K562 (cell line): ENCODE results near the gene SOCS6.

Experiments
- CHD4 ChIP-seq: fragments of 200-600 bp; sonication (generic); IDR thresholded peaks from 3 replicates; pipeline ENCODE4 v1.6.1; 2012; ENCODE audit warnings: low read depth, mild to moderate bottlenecking, mixed read lengths, low read length, inconsistent platforms; ENCODE audit not compliant: insufficient read depth, insufficient replicate concordance, poor library complexity, severe bottlenecking
- HCFC1 ChIP-seq: IDR thresholded peaks from 2 replicates; pipeline ENCODE4 v1.6.1; 2012; ENCODE audit warnings: low read depth, low read length, improper control_type of control experiment
- RBM17 ChIP-seq: fragments of 200-400 bp; formaldehyde crosslinking; IDR thresholded peaks from 2 replicates; pipeline ENCODE4 v1.6.1; 2017; ENCODE audit warnings: low read depth, mild to moderate bottlenecking, low read length, borderline replicate concordance
- RCOR1 ChIP-seq, 2 experiments: IDR thresholded peaks; 2 replicates each; pipeline ENCODE4 v1.6.1; 2012; ENCODE audit warnings: low read depth in 2 of 2, low read length in 2 of 2, borderline replicate concordance in 1 of 2, improper control_type of control experiment in 1 of 2
- SREBF1 ChIP-seq: fragments of 150-350 bp; IDR thresholded peaks from 2 replicates; pipeline ENCODE4 v1.6.1; 2014; ENCODE audit warnings: antibody characterized with exemption, low read depth, low read length, borderline replicate concordance
- TEAD4 ChIP-seq, 2 experiments: sonication (generic) in 1 of 2; formaldehyde crosslinking in 1 of 2; IDR thresholded peaks; 2 replicates each; pipeline versions ENCODE4 v1.6.1 to v1.8.0; 2012 to 2022; ENCODE audit warnings: borderline replicate concordance in 1 of 2, inconsistent platforms in 1 of 2, low read length in 1 of 2, mild to moderate bottlenecking in 1 of 2, missing genetic modification reagents in 1 of 2
- ZBTB26 ChIP-seq: fragments of 450-650 bp; formaldehyde crosslinking; IDR thresholded peaks from 2 replicates; pipeline ENCODE4 v1.4.0; 2022; ENCODE audit warnings: missing genetic modification characterization
- ZNF3 ChIP-seq: fragments of 250-450 bp; sonication (Bioruptor Pico); IDR thresholded peaks from 2 replicates; pipeline ENCODE4 v1.5.0; 2021; ENCODE audit warnings: mild to moderate bottlenecking, moderate library complexity
- TF ChIP-seq, protein P1 (sequence below), 3 experiments: IDR thresholded peaks in 2 of 3; conservative IDR thresholded peaks in 1 of 3; 2 replicates each; pipeline ENCODE4 v1.5.1; 2011 to 2012; ENCODE audit warnings: low read length in 3 of 3, mild to moderate bottlenecking in 3 of 3, control low read depth in 2 of 3, improper control_type of control experiment in 1 of 3, inconsistent platforms in 1 of 3, low read depth in 1 of 3, mixed read lengths in 1 of 3, moderate library complexity in 1 of 3; ENCODE audit not compliant: insufficient read depth in 2 of 3

DNA sequence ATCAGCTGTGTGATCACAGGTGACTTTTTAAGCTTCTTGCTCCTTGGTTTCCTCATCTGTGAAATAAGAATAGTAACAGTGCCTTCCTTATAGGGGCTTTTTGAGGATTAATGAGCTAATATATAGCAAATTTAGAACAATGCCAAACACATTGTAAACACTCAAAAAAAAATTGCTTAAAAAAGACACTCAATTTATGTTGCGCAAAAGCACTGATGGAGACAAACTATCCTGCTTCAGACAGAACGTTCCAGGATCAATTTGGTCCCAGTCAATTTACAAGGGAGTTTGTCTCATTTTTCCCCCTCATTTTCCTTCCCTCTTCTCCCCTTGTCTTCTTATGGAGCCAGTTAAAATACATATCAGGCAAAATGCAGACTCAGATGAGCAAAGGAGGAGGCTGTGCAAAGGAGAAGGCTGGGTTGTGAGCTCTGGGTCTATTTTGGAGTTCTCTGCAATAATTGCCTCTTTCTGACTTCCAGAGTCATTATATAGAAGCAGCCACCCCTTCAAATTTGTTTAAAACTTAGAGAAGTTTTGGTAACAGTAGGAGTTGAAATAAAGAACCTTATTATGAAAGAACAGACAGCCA is 83.7 kb downstream of the SOCS6 start:
- TF ChIP-seq, protein P1, sequence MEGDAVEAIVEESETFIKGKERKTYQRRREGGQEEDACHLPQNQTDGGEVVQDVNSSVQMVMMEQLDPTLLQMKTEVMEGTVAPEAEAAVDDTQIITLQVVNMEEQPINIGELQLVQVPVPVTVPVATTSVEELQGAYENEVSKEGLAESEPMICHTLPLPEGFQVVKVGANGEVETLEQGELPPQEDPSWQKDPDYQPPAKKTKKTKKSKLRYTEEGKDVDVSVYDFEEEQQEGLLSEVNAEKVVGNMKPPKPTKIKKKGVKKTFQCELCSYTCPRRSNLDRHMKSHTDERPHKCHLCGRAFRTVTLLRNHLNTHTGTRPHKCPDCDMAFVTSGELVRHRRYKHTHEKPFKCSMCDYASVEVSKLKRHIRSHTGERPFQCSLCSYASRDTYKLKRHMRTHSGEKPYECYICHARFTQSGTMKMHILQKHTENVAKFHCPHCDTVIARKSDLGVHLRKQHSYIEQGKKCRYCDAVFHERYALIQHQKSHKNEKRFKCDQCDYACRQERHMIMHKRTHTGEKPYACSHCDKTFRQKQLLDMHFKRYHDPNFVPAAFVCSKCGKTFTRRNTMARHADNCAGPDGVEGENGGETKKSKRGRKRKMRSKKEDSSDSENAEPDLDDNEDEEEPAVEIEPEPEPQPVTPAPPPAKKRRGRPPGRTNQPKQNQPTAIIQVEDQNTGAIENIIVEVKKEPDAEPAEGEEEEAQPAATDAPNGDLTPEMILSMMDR (IDR thresholded peaks at IDR 0.05 in 2 of 3, conservative IDR thresholded peaks at IDR 0.05 in 1 of 3; ENCODE audit: insufficient read depth in 2 of 3, low read depth in 1 of 3, low read length in 3 of 3) = no peak
- TF ChIP-seq ZNF3 (CRISPR knock-in tag) (no peak), ZBTB26 (no peak), RCOR1 (IDR thresholded peaks at IDR 0.05; ENCODE audit: borderline replicate concordance in 1 of 2, low read depth in 2 of 2, low read length in 2 of 2) (no peak), CHD4 (no peak), RBM17 (no peak), SREBF1 (no peak), HCFC1 (no peak), TEAD4 (IDR thresholded peaks at IDR 0.05; ENCODE audit: low read length) (no peak), TEAD4 (CRISPR knock-in tag; IDR thresholded peaks at IDR 0.05; ENCODE audit: borderline replicate concordance) (no peak)
